Brain pericyte (primary cell): ENCODE results near the gene ADCK1.
"Not testable (repeated sequence)": the region's sequence is repeated elsewhere in the genome, so short reads cannot be mapped to it uniquely, and the experiment has no call there.

Experiments
- DNase-seq: peaks from one replicate; pipeline ENCODE4 v3.0.0-alpha.2; 2012; ENCODE audit warnings: low read depth, low spot score

ADCK1 gene

DNA sequence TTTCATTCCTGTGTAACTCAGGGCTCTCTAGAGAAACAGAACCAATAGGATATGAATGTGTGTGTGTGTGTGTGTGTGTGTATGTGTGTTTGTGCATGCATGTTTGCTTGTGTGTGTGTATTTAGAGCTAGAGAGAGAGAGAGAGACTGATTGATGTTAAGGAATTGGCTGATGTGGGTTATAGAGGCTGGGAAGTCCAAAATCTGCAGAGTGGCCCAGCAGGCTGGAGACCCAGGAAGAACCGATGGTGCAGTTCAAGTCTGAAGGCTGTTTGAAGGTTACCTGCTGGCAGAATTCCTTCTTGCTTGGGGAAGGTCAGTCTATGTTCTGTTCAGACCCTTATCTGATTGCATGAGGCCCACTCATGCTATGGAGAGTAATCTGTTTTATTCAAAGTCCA is 64.7 kb downstream of the ADCK1 start:
- no peak for DNase-seq

DNA sequence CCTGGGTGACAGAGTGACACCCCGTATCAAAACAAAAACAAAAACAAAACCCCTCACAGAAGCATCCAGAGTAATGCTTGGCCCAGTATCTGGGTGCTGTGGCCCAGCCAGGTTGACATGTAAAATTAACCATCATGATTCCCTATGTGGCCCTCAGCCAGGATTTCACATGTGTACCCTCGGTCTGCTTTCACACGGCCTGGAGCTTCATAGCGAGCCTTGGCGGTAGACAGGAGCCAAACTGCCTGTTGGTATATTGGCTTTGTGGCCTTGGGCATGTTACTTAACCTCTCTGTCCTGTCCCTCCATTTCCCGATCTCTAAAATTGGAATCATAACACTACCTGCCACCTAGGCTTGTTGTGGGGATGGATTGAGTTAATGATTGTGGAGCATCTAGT is 65.5 kb downstream of the ADCK1 start:
- DNase-seq = no peak

DNA sequence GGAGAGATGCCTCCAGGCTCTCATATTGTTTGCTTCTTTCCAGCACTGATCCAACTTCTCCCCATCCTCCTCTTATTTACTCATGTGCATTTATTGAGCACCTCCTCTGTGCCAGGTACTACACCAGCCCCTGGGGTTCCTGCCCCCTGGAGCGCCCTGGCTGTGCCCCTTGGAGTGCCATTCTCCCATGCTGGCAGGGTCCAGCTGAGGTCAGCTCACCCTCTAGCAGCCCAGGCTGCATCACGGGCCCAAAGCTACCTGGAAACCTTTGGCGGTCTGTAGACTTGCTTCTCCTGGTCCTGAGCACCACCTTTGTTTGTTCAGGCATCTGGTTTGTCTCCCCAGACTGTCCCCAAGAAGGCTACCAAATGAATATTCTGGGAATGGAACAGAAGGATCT is 67.0 kb downstream of the ADCK1 start:
- no peak for DNase-seq

DNA sequence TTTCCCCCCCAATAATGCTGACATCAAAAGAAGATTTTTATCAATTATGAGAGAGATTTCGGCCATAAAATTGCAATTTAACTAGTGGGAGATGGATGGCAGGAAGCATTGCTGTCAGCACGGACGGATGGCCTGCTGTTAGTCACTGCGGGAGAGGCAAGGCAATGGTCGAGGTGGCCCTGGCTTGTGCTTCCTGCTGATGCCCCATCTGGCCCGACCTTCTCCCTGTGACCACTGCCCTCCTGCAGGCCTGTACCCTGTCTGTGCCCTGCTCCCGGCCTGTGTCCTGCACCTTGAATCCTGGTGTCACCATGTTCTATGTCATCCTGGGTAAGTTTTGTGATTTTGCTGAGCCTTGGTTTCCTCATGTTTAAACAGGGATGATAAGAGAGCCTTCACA is 67.6 kb downstream of the ADCK1 start:
- no peak for DNase-seq

DNA sequence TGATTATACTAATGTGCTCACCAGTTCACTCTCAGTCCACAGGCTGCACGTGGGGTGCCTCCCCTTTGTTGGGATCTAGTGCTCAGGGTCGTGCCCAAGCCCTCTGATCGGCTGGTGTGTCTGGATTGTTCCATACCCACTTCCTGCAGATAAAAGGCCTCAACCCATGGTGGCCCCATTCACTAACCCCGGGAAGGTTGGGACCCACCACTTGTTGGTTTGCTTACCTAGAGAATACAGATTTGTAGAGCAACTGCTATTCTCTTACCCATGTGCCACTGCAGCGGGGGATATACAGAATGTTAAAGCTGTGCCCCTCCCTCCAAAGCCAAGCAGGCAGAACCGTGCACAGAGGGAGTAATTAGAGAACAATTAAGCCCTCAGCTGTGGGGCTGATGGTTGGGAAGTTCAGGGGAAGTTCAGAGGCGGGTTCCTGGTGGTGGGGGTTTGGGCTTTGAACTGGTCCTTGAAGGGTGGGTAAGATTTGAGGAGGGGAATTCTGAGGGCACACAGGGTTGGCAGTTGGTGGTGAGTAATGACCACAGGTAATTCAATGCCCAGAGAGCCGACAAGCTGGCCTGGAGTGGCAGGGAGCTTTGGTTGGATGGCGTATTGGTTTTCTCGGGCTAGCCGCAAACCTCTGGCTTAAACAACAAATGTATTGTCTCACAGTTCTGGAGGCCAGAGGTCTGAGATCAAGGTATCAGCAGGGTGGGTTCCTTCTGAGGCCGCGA is 68.8 kb downstream of the ADCK1 start:
- DNase-seq = no peak

DNA sequence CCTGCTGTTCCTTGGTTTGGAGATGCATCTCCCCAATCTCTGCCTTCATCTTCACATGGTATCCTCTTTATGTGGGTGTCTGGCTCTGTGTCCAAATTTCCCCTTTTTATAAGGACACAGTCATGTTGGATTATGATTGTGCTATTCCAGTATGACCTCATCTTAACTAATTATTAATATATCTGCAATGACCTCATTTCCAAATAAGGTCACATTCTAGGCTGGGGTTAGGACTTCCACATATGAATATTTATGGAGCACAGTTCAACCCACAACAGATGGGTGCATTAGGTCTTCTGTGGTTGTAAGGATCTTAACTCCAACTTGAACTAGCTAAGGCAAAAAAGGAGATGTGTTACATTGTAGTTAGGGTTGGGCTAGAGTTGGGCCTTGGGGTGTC is 69.4 kb downstream of the ADCK1 start:
- no peak for DNase-seq

DNA sequence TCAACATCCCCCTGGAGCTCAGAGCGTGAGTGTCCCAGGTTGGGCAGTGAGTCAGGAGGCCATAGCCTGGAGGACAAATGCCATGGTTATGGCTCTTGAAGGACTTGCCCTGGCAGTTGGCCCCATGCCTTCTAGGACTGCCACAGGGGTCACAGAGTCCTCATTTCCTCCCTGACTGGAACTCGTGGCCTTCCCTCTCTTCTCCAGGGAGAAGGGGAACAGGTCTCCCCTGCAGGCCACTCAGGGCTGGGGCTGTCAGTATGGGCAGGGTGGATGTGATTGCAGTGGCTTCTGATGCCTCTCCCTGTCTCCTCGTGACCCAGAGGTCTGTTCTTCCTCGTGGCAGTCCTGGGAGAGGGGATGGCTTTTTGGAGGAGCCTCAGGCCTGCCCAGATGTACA is 70.7 kb downstream of the ADCK1 start:
- no peak for DNase-seq

DNA sequence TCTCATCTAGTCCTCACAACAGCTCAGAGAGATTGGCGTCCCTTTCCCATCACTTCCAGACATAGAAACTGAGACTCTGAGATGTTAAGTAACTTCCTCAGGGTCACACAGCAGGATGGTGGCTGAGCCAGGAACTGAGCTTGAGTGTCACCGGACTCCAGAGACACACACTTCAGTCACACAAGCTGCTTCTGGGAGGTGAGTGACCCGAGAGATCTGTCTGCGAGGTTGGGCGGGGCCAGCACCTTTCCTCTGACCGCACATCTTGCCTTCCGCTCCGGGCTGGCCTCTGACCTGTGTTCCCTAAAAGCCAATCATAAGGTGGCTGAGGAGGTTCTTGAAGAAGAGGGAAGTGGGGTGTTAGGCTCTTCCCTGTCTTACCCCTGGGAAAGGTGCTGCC is 72.2 kb downstream of the ADCK1 start:
- DNase-seq = no peak

DNA sequence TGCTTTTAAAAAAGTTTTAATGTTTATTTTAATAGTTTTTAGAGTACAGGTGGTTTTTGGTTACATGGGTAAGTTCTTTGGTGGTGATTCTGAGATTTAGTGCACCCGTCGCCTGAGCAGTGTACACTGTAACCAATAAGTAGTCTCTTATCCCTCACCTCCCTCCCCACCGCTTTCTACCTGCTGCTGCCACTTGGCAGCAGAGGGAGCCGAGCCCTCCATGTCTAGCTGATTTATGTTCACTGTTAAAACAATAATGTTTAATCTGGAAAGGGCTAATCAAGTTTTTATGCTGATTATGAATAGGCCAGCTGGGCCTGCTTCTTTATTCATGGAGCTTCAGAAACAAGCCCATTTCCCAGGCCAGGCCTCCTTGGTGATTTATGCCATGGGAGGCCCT is 73.1 kb downstream of the ADCK1 start:
- no peak for DNase-seq

DNA sequence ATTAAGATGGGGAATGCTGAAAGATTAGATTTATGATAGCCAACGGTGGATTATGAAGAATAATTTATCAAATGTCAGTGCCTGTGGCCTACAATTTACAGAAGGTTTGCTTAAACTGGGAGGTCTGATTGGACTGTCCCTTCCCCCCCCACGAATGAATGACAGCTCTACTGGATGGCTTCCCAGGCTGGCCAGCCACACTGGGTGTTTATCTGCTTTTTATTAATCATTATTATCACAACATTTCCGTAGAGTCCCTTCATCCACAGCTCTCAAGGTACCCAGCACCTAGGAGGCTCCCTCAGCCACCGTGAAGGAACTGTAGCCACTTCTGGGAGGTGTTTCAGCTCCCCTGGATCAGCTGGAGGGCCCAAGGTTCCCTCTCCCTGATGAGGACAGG is 78.9 kb downstream of the ADCK1 start:
- DNase-seq = no peak

DNA sequence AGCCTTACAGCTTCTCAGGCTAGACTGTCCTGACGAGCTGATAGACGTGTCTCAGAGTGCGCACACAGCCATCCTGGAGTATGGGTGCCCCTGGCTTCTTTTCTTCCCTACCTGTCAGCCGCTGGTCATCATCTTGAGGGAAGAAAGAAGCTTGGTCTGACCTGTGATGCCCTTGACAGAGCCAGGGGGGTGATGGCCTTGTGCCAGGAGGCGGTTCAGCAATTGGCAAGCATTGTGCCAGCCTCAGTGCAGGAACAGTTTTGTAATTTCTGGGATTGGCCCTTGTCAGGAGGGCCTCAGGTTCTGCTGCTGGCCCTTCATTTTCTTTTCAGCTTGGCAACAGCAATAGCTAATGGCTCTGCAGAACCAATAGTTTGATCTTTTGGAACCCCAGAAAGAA is 80.1 kb downstream of the ADCK1 start:
- DNase-seq = no peak

DNA sequence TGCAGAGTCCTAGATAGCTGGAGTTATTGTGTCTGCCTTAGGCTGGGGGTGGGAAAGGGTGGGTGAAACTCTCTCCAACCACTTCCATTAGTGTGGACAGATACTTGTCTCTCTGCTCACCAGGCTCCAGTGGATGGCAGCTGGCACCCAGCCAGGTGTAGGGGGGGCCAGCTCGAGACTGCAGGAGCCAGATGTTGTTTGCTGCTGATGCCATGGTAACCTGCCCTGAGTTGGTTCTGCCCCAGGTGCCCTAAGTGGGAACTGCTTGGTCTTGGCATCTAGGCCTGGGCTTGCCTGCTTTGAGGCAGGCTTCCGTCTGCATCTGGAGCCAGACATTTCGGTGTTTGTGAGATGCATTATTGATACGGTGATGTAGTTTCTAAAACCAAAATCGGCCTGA is 82.2 kb downstream of the ADCK1 start:
- no peak for DNase-seq

DNA sequence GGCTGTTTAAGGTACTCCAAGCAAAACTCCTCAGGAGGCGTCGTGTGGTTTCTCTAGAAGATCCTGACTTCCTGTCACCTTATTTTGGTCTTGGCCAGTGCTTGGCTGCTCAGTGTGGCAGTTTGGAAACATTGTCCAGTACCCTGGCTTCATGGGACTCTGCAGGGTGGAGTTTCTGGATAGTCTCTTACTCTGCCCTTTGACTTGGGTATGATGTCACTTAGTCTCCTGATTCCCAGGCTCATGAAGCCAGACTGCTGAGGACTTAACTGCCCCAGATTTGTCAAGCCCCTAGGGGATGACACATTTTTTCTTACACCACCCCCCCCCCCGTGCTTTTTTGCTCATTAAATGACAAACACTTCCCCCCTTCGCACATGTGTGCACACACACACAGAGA is 82.7 kb downstream of the ADCK1 start:
- no peak for DNase-seq

DNA sequence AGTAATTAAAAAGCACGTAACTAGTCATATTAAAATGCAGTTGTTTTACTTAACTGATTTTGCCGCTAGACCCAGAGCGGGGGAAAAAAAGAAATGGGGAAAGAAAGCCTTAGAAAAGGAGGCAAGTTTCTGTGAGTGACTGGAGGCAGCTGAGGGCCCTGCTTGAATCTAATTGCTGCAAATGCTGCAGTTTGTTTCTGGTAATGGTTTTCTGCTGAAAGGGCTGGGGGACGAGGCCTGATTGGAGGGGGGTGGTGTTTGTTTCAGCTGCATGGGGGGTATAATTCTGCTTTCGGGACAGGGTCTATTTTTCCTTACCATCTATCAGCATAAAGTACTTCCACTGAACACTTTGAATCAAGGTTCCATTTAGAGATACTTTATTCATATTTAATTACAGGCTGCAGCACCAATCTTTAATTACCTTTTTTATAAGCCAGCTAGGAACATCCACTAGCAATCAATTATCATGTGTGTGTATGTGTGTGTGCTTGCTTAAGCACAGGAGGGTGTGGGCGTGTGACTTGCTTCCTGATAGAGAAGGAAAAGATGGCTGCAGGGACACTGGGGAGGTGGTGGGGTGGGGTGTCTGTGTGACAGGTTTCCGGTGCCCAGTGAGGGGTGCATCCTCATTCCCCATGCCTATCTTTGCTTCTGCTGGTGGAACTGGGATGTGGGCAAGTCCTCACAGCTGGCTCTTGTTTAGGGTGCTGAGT is 83.4 kb downstream of the ADCK1 start:
- no peak for DNase-seq

DNA sequence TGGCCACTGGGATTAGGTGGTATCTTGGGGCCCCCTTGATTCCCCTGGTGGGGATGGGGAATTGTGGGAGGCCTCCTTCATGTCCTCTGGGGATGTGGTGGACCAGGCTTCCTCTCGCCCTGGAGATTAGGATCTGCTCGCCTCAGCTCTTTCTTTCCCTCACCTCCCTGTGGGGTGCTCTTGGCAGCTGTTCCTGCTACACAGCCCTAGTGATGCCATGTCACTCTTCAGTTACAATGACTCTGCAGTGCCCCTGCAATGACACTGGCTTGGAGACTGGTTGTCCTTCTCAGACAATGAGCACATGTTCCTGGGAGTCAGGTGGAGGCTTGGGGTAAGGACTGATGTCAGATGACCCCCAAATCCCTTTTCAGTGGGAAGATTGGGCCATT is 83.9 kb downstream of the ADCK1 start:
- DNase-seq = no peak

DNA sequence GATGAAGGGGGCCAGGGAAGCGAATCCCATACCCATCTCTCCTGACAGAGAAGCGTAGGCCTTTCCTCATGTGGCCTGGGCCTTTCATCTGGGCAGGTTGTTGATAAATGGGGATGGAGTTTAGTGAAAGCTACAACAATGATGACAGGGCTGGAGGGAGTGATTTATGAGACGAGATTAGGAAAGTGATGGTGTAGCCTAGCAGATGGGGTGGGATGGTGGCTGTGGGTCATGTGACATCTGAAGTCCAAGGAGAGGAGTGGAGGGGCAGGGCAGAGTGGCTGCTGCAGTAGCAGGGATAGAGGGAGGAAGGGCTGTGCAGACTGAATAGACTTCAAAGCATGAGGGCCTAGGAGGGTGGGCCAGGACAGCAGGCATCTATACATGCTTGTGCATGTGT is 85.5 kb downstream of the ADCK1 start:
- DNase-seq = no peak

DNA sequence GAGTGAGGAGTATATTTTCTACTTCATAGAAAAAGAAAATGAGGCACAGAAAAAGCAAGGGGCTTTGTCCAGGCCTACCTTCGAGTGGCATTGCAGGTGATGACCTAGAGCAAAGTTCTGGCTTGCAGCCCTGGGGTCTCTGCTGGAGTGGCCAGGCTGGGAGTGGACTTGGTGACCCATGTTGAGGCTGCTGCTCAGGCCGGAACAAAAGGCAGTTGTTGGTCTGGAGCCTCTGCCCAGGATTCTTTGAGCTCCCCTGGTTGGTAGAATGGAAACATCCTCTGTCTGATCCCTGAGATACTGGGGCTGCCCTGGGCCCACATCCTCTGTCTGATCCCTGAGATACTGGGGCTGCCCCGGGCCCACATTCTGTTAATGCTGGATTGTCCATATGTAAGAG is 86.1 kb downstream of the ADCK1 start:
- no peak for DNase-seq

DNA sequence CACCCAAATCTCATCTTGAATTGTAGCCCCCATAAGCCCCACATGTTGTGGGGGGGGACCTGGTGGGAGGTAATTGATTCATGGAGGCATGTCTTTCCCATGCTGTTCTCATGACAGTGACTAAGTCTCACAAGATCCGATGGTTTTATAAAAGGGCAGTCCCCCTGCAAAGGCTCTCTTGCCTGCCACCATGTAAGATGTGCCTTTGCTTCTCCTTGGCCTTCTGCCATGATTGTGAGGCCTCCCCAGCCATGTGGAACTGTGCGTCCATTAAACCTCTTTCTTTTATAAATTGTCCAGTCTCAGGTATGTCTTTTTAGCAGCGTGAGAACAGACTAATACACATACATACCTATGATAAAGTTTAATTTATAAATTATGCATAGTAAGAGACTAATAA is 89.0 kb downstream of the ADCK1 start:
- DNase-seq = not testable (repeated sequence)

DNA sequence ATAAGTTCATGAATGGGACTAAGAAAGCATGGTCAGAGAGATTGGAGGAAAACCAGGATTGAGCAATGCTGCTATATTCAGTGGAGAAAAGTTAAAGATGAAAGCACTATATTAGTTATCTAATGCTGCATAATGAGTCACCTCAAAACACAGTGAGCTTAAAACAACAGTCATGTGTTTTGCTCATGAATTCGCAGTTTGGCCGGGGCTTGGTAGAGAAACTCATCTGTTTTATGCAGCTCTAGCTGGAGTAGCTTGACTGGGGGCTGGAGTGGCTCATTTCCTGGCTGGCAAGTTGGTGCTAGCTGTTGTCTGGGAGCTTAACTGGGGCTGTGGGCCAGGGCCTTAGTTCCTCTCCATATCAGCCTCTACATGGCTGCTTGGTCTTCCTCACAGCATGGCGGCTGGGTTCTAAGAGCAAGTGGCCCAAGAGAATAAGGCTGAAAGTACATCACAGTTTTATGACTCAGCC is 90.1 kb downstream of the ADCK1 start:
- DNase-seq = no peak

DNA sequence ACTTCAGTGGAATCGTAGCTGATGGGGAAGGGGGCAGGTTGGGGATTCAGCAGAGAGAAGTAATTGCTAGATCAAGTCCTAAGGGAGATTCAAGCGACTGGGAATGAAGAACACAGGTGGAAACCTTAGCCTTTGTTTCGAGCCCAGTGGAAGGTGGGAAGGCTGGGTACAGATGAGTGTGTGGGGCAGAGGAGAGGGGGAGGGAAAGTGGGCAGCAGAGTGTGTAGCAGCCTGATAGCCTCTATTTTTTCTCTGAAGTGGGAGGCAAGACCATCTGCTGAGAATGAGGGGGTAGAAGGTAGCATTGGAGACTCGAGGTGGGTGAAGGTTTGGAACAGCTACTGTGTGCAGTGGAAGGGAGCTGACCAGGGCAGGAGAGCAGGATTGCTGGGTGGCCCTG is 91.0 kb downstream of the ADCK1 start:
- no peak for DNase-seq

DNA sequence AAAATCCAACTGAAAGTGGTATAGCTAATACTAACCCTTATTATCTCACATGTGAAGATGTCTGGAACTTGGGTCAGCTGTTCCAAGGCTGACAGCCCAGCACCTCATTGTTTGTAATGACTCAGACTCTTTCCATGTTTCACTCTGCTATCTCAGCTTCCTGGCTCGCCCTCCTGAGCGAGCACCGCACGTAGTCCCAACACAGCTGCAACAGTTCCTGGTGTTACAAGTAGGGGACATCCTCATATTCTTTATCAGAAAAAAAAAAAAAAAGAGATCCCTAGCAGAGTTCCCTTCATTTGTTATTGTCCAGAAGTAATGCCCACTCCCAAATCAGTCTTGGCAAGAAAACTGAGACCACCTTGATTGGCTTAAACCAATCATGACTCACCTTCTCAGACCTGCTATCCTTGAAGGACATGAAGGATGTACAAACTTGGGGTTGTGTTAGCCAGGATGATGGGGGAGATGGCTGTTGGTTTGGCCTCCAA is 92.5 kb downstream of the ADCK1 start:
- no peak for DNase-seq

DNA sequence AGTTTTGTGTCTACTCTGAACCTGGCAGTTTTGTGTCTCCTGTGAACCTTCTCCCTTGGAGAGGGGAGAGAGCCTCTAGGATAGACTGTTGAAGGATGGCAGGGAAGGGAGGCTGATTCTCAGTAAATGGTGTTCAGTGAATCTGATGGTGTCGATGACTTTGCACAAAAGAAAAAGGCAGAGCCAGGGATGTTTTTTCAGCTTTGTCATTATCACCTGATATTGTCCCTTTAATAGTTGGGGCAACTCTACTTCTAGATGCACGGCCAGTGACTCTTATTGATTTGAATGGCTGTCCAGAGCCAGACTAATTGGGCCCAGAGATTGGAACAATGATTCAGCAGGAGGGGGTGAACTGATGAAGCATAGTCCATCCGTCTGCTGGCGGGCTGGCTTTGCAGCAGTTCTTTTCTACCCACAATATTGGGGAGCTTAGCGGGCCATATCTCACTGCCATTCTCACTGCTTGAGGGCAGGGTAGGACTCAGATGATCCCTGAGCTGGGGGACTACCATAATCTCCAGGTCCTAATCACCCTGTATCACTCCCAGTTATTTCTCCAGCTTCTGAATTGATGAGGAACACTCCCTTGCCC is 93.1 kb downstream of the ADCK1 start:
- DNase-seq = no peak

DNA sequence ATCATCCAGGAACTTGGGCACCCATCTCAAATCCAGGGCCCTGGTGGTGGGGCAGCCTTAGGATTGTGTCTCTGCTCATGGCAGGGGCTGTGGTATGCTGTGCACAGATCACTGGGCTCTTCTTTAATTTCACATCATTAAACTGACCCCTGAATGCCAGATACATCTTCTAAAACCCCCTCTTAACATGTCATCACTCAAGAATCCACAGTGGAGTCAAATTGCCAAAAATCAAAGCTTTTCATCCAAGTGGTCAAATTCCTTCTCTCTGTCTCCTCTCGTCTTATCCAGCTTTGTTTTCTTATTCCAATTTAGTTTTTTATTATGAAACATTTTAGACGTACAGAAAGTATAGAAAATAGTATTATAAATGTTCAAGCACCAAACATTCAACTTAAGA is 97.5 kb downstream of the ADCK1 start:
- DNase-seq = no peak
